GM19463 (cell line): ENCODE results near the gene KLF15.

Source experiments
- ATAC-seq: cut with Tn5 transposase; IDR thresholded peaks from one replicate; pipeline ENCODE4 v1.9.1; 2021; ENCODE audit warnings: mild to moderate bottlenecking, moderate library complexity; ENCODE audit not compliant: unreplicated experiment

The KLF15 gene

DNA sequence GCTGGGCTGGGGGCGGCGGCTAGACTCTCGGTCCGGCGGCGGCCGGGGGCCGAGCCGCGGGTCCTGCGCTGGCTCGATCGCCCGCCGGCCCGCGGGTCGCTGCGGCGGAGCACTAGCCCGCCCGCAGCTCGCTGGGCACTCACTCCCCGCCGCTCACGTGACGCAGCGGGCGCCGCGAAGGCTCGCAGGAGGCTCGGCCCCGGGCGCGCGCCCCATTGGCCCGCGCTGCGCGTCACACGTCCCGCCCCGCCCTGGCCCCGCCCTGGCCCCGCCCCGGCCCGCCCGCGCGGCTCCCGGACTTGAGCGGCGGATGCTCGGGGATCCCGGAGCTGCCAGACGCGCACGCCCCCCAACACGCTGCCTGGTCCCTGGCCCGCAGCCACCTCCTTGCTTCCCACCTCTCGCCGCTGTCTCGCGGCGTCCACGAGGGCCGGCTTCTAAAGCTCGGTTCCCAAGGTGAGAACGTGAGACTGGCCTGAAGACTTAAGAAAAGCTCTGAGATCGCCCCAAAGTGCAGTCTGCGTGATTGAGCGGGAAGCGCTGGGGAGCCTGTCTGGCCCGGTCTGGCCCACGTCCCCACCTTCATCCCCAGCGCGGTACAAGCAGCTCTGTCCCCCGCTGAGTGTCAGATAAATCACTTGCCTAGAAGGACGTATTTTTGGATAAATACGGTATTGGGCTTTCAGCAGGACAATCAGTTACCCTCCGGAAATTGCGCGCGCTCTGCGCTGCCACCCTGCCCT, at the start of gene KLF15:
KLF15 (minus strand) TSS at position 114 of the 743 bp plus-strand sequence. CDS start 4,486 bp downstream, outside the sequence.
- ATAC-seq = peak; percentile 95

DNA sequence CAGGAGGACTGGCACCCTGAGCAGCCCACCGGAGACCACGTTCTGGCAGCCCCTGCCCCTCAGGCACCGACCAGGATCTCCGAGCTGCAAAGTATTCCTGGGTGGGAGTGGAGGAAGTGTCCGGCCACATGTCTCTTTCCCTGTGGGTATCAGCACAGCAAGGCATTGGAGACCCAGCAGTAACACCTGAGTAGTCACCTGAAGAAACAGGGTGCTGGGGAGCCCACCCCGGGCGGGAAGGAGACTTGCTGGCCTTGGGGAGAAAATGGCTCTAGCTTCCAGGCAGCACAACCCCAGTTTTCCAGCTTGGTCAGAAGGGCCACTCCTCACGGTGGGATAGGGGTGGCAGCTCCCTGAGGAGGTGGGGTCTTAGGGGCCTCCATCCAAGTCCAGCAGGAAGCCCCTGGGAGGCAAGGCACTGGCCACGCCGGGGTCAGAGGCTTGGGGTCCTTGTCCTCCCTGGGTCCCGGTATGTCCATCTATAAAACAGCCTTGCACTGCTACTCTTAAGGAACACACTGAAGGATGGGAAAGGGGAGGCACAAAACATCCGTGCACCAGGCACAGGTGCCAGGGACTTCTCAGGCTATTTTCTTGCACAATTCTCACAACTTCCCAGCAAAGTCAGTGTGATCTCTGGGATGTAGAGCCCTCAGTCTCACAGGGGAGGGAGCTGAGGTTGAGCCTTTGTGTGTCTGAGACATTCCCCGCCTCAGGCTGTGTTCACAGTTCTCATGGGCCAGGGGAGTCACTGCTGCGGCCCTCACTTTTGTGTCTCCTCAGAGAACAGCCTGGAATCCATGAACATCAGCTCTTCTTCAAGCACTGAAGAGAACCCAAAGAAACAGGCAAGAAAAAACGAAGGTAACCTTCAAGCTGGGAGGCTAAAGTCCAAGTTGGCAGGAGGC, 49.4 kb upstream of the KLF15 start:
- no peak for ATAC-seq

- ATAC-seq = no peak
Measured at GRCh38 chr3:126402666-126403302, 45.6 kb upstream of the KLF15 start.

GRCh38 chr3:126402178-126402577, 45.0 kb upstream of the KLF15 start:
- ATAC-seq = no peak

DNA sequence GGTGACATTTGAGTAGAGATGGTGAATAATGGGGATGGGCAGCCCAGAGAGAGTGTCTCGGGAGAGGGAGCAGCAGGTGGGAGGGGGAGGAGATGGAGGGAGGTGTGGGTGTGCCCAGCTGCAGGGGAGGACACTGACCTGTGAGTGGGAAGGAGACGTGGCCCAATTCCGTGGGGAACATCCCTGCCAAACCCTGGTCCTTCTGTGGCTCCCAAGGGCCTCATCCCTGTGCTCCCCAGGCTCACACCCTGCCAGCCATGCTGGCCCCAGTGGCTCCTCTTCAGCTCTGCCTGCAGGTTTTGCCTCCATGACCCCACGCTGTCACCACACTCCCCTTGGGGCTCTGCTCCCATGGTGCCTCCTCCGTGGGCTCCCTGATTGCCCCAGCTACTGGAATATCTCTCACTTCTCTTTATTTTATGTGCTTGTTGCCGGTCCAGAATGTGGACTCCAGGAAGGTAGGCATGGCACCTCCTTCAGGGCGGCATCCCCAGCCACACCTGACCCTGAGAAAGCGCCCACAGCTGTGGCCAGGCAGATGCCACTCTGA, 44.5 kb upstream of the KLF15 start:
- no peak for ATAC-seq

DNA sequence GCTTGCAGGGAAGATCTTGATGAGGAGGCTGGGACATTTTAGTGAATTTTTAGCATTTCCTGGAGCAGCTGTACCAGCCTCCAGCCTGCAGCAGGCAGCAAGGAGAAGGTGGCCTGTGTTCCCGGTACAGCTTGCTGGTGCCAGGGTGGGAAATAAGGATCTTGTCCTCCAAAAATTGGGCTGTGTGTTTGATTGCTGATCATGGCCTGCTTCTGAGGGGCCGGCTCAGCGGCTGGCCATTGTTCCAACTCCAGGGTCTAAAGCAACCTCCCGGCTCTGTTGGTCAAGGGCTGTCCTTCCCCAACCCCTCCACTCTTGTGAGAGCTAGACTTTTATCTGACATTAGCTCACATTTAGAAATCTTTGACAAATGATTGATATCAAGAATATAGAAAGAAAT, 42.5 kb upstream of the KLF15 start:
- no peak for ATAC-seq

- peak; percentile 68 for ATAC-seq
Measured at GRCh38 chr3:126399351-126399735, 42.1 kb upstream of the KLF15 start.

- ATAC-seq = no peak
Measured at GRCh38 chr3:126398423-126399350, 41.5 kb upstream of the KLF15 start.

GRCh38 chr3:126397610-126398422, 40.6 kb upstream of the KLF15 start:
- no peak for ATAC-seq

DNA sequence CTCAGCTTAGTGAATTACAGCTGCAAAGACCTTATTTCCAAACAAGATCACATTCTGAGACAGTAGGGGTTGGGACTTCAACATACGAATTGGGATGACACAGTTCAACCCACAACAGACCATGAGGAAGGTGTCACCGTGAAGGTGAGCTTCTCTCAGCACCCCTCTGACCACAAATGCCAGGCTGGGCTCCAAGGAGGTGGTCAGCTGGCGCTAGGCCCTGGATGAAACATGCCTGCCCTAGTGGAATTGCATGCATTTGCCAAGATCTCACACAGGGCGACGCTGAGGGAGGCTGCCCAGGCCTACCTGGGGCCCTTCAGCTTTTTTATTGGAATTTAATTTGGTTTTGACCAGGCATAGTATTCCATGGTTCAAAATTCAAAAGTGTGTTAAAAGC, 39.3 kb upstream of the KLF15 start:
- no peak for ATAC-seq

DNA sequence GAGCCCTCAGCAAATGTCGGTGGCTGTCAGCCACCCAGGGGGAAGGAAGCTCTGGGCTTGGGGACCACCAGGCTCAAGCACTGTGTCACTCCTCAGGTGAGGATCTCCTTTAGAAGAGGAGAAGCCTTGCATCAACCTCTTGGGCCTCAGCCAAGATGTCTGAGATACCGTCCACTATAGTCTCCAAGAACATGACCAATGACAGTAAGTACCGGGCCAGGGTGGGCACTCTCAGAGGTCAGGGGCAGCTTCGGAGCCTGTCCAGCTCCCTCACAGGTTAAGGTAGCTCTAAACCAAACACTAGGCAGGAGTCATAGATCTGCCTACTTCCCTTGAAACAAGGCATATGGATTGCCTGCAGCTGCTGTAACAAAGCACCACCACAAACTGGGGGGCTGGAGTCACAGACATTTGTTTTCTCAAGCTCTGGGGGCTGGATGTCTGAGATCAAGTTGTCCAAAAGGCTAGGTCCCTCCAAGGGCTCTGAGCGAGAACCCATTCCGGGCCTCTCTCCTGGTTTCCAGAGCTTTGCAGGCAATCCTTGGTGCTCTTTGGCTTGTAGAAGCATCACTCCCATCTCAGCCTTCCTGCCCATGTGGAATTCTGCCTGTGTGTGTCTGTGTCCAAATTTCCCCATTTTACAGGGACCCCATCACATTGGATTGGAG, 38.8 kb upstream of the KLF15 start:
- ATAC-seq = no peak

DNA sequence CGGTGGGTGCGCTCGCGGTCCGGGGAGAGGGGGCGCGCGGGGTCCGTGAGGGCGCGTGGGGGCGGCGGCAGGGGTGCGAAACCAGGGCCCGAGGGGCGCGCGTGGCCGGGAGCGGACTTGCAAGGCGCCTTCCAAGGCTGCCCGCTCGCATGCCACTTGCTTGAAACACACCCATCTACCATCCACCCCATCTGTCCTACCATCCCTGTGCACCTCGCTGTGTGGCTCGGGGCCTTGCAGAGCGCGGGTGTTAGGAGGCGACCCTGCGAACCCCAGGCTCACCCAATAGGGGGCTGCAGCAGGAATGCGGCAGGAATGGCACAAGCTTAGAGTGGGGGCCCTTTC, 37.7 kb upstream of the KLF15 start:
- no peak for ATAC-seq

GRCh38 chr3:126394179-126394976, 37.2 kb upstream of the KLF15 start, which contains the start of gene CFAP100:
TSS of gene CFAP100 (plus strand) at chr3:126394909. CDS start at chr3:126396001, 1,092 bp downstream.
- ATAC-seq = no peak

DNA sequence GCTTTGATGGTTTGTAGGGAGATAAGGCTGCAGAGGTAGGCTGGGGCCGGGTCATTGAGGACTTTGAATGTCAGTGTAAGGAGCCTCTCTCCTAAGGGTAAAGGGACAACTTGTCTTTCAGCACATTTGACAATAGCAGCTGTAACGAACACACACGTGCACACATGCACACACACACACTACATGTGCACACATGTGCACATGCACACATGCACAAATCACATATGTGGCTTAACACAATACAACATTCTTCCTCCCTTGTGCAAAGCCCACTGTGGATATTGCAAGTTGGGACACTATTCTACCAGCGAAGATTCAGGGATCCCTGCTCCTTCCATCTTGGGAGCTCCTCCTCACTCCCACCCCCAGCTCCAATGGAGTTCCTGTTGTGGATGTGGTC, 36.4 kb upstream of the KLF15 start:
- ATAC-seq = no peak

GRCh38 chr3:126392246-126392645, 35.0 kb upstream of the KLF15 start:
- ATAC-seq = no peak

GRCh38 chr3:126391631-126392030, 34.4 kb upstream of the KLF15 start:
- no peak for ATAC-seq

DNA sequence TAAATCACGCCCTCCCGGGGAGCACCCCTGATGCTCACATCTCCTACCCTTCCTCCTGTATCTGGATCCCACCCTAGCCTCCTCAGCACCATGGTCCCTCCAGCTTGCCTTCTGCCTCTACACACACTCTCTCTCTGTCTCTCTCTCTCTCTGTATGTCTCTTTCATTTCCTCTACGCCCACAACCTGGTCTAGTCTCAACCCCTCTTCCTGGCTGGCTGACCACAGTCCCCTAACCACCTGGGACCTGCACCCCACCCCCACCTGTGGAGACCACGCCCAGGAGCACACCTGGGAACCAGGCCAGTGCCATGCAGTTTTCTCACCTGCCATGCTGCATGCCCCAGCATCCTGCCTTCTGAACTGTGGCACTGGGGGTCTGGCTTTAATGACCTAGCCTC, 33.5 kb upstream of the KLF15 start:
- ATAC-seq = no peak

DNA sequence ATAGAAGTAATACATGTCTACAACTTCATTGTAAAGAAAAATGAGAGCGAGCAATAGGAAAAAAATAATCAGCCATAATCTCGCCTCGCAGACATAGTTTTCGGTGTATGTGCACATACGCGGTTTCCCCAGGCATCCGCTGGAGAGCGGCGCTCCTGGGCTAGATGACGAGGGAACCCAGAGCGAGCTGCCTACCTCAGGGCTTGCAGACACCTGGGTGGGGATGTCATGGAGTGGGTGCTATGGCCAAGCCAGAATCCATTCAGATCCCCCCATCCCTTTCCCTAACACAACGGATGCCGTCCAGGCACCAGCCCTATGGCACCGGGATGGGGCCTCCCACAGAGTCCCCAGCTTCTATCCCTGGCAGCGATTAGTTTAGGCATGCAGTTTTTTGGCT, 33.0 kb upstream of the KLF15 start:
- ATAC-seq = no peak
